HG03095 (cell line): ENCODE measurements around the gene NAV2.

ENCODE experiments used
- ATAC-seq: cut with Tn5 transposase; IDR thresholded peaks from one replicate; pipeline ENCODE4 v1.9.1; 2021; ENCODE audit warnings: moderate library complexity; ENCODE audit not compliant: unreplicated experiment

The NAV2 gene

DNA sequence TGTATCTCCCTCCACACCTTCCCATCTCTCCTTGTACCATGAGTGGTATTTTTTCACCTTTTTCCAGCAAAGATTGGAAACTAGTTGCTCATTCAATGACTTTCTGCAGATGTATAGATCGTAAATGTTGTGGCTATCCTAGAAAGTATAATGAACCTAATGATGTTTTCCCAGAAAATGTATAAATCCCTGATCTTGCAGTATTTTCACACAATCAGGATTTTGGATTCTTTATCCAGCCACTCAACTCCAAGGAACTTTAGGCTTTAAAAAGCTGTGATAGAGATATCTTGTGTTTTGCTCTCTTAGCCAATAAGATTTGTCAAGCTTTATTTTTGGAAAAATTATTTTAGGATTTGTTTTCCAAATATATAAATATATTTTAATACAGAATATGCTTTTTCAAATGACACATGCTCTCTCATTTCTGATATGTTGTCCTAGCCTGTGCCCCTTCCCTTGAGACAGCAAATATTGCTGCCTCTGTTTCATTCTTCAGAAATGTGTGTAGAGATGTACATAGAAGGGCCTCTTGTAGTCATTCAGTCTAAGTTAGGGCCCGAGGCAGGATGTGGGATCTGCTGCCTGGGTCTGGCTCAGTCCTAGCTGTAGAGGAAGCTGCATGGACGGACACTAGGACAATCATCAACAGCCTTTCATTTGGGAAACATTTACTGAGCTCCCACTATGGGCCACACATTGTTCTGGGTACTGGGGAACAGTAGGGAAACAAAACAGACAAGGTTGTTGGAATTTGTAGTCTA lies 62.4 kb downstream of the NAV2 start:
- ATAC-seq, result no peak

DNA sequence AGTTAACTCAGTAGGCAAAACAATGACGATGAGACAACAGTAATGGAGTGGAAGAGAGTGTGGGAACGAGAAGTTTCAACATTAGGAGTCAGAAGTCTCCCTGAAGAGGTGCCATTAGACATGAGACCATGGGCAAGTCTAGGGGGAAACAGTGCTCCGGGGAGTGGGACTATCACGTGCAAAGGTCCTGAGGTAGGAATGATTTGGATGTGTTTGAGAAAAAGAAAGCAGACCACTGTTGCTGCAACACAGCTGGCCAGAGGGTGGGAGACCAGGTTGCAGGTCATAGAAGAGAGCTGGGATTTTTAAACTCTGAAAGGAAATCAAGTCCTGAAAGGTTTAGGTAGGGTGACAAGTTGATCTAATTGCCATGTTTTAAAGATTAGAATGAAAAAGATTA lies 63.0 kb downstream of the NAV2 start:
- no peak for ATAC-seq

DNA sequence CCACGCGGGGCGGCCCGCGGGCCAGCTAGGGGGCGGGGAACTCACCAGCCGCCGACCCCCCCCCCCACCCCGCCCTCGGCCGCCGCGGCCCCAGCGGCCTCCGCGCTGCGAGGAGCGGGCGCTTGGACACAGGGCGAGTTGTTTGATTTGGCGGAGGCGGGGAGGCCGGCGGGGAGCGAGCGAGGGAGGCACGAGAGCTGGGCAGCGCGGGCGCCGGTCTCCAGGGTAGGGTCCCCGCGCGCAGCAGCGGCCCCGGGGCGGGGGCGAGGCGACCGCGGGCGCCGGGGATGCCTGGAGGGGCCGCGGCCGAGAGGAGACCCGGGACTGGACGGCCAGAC lies 64.4 kb downstream of the NAV2 start:
- ATAC-seq, result peak; percentile 12

DNA sequence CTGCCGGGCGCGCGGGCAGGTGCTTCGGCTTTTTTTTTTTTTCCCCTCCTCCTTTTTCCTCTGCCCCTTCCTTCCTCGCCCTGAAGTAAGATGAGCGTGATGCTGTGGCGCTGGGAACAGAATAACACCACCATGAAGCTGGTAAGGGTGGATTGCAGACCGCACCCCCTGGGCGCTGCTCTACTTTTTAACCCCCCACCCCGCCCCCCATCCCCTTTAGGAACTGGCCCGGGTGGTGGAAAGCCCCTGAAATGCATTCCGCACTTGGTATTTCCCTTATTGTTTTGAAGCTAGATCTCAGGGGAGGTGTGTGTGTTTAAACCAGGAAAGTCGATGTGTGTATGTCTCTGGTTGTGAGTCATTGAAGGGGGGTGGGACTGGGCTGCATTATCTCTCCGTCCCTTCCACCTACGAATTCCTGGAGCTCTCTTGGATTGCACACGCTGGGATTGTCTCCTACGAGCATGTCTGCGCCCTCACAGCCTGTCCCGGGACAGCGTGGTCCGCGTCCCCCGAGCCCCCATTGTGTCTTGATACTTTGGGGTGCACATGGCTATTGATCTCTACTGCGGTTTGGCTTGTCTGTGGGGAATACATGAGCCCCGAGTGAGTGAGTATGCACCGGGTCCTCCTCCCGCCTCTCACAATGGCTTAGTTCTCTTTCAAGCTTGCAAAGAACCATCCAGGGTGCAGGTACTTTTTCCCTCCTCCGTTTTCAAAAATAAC lies 64.9 kb downstream of the NAV2 start:
- peak; percentile 79 for ATAC-seq

DNA sequence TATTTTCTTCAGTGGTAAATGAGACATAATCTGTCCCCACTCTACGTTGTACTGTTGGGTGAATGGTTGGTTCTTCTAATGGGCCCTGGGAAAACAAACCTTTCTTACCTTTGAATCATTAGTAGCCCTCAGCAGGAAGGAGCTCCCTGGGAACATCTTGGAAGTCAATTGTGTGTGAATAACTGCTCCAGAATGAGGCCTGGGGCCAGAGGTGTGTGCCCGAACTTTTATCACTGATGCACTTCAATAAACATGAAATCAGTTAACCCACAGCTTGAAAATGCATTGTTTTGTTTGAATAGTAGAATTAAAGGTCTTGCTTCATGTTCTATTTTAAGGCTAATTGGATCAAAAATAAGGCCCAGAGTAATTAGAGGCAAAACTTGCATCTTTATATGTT lies 67.1 kb downstream of the NAV2 start:
- ATAC-seq, result no peak

DNA sequence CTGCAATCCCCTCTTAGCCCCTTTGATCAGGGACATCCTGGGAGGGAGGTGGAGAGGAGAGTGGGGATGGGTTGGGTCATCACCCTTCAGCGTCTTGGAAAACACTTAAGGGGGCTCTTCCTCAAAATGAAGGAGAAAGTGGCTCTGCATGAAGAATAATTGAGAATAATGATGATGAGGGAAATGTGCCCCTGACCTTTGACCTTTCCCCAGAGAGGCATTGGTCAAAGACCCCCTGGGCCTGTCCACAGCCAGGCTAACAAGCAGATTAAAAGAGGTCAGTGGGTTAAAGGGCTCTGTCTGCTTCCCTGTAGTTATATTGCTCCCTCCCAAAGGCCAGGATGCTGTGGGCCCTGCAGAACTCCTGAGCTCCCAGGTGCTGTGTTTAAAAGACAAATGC lies 68.7 kb downstream of the NAV2 start:
- ATAC-seq, result no peak

DNA sequence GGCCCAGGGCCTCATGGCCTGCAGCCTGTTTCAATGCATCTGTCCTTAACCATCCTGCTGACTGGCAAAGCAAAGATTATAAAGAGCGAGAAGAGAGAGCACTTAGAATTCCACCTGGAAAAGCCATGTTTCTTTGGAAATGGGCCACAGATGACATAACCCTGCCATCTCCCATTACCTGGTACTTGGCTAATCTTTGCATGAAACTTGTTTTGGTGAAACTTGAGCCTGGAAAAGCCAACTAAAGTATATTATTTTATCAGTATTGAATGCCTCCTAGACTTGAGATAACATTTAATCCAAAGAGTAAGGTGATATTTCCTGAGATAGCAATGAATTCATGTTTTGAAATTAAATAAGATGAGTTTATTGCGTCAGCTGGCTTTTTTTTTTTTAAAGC lies 72.6 kb downstream of the NAV2 start:
- ATAC-seq, result no peak

DNA sequence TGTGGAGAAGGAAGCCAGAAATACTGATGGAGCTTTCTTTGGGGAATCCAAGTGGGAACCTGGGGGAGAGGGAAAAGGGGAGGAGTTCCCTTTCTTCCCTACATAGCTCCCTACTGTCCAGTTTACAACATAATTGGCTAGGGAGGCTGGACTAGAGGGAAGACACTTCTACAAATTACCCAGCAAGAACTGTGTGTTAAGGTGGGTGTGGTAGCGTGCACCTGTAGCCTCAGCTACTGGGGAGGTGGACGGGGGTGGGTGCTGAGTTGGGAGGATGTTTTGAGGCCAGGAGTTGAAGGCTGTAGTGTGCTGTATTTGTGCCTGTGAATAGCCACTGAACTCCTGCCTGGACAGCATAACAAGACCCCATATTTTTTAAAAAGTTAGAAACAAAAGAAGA lies 74.0 kb downstream of the NAV2 start:
- no peak for ATAC-seq

DNA sequence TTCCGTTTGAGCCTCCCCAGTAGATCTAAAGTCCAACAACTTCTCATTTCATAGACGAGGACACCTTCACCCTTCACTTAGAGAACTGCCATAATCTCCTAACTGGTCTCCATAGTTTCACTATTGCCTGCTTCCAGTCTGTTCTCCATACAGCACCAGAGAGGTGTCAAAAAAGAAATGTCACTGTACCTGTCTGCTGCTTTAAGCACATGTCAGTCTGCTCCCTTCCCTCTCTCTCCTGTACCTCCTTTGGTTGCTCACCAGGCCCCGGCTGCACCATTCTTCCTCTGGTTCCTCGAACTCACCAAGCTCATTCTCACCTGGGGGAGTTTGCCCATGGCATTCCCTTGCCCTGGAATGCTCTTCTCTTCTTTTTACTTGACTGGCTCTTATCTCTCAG lies 75.8 kb downstream of the NAV2 start:
- no peak for ATAC-seq

DNA sequence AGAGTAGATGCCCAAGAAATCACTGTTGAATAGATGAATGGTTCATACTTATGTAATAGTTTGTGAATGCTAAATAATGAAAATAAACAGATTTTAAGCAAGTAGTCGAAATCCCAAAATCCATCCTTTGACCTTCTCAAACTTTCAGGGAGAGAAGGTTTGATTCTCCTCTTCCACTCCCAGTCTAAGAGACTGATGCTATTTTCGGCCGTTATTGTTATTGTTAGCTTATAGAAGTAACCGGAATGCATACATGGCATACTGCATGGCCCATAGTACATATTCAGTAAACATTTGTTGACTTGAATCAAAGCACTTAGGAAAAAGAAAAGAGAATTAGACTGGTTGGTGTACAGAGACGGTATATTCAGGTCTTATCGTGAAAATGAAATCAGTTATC lies 76.6 kb downstream of the NAV2 start:
- ATAC-seq, result no peak

DNA sequence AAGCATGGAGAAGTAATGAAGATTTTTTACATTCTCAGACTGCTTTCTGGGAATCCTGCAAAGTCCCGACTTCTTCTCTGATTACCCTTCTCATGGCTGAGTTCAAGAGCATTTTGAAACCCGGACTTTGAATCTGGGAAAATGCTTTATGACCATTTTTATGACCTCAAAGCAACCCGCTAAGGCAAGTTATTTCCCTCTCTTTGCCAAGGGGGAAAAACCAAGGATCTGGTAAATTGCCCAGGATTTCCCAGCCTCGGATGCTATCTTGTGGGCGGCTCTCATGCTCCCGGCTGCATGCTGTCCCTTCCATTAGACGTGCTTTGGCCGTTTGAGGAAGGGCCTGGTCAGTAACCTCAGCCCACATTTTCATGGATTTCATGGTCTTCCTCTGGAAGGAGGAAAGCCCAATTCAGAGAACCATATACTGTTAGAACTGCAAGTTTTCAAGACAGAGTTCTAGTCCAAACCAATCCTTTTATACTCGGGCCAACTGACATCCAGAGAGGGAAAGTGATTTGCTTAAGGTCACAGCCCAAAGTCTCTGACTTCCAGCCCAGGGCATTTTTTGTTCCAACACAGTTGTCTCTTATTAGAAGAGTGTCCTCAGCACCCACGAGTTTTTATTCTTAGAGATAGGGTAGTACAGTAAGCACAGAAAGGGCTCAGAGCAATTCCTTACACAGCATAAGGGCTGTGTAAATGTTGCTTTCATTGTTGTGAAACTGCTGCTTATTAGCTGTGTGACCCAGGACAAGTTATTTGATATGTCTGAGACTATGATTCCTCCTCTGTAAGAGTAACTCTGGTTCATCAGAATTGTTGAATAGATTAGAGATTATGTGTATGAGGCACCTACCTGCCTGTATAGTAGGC lies 77.4 kb downstream of the NAV2 start:
- ATAC-seq, result no peak

DNA sequence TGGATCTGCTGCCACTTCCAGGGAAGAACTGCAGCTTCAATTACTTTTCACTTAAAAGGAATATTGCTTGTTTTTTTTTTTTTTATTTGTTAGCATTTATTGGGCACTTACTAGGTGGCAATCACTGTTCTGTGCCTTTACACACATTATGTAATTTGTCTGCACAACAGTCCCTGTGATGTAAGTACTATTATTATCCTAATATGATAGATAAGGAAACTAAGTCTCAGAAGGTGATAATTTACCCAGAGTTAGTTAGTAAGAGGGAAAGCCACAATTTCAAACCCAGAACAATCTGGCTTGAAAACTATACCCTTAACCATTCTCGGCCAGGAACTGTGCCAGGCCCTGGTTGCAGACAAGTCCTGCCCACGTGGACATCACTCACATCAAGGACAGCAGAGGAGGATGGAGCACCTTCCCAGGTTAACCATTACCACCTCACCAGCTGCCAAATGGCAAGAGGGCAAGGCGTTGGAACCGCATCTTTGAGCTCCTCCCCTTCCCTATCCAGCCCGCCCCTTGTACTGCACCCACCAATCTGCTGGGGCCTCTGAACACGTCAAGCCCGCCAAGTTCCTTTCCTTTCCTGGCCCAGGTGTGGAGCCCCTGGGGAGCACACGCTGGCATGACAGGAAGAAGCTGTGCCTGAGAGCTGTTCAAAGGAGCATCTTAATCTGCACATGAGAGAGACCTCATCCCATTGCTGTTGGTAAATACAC lies 78.4 kb downstream of the NAV2 start:
- ATAC-seq, result no peak

DNA sequence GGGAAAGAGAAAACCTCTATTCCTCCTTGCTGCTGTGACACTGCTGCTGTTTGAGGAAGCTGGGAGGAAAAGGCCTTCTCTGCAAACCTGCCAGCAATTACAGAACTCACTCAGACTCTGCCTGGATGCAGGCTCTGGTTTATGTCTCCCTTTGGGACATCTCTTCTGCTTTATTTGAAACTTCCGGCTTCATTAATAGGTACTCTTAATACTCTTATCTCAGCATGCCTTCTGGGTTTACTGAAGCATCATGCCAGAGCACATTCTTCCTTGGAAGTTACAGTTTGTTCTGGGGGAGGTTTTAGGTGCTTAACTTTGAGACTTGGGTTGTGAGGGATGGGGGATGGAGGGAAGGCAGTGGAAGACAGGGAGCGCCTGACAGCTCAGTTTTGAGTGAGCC lies 79.9 kb downstream of the NAV2 start:
- ATAC-seq, result no peak

DNA sequence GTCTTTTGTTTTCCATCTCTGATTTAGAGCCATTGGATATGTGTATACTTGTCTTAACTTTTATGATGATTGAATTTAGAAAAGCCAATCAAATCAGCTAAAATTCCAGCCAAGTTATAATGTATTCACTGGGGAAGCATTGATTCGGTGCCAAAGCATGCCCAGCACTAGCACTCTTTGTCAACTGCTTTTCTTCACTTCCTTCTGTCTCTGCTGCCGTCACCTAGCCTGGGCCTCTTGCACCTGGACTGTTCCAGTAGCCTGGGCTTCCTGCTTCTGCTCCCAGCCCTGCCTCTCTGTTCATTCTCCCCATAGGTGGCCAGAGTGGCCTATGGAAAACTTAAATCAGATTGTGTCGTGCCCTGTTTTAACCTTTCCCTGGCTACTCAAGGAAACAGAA lies 80.7 kb downstream of the NAV2 start:
- no peak for ATAC-seq

DNA sequence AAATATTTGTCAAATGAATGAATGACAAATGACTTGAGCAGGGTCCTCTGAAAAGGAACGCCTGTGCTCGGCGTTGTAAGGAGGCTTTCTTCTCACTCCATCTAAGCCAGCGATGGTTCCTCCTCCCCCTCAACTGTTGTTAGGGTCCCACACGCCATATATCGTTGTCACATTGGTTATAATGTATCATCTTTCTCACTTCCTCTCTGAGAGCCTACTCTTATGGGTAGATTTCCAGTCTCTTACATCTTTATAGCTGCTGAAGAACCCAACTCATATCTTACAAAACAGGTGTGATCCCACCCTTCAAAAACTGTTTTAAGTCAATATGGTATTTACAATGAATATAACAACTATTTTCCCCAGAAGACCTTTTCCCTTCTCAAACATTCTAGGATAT lies 81.5 kb downstream of the NAV2 start:
- no peak for ATAC-seq

DNA sequence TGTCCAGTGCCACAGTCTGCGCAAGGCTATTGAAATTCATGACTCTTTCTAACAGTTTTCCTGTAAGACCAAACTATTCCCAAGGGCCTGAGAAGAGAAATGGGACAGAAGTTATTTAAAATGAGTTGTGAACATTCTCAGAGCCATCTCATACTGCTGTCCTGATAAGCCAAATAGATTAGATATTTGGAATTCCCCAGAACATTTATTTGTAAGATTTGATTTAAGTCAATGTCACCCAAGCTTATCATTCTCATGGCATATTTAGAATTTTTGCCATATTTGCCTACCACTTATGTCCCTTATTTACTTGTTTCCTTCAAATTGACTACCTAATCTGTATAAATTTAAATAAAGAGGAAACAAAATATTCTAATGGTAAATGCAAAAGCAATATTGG lies 82.4 kb downstream of the NAV2 start:
- no peak for ATAC-seq

DNA sequence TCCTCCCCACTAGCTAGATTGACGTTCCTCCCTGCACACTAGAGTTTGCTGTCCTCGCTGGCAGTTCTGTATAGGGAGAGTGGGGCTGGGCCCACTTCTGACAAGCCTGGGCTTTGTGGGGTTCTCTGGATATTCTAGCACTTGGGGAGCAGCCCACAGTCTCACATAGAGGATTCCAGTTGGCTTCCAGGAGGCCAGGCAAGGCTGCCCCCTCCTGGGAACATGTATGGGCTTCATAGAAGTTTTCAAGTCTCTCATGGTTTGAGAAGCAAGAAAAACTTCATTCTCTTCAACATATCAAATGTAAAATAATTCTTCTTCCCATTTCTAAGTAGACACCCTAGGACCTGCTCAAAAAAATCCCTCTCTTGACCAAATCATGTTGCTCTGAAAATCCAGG lies 87.5 kb downstream of the NAV2 start:
- ATAC-seq, result no peak

DNA sequence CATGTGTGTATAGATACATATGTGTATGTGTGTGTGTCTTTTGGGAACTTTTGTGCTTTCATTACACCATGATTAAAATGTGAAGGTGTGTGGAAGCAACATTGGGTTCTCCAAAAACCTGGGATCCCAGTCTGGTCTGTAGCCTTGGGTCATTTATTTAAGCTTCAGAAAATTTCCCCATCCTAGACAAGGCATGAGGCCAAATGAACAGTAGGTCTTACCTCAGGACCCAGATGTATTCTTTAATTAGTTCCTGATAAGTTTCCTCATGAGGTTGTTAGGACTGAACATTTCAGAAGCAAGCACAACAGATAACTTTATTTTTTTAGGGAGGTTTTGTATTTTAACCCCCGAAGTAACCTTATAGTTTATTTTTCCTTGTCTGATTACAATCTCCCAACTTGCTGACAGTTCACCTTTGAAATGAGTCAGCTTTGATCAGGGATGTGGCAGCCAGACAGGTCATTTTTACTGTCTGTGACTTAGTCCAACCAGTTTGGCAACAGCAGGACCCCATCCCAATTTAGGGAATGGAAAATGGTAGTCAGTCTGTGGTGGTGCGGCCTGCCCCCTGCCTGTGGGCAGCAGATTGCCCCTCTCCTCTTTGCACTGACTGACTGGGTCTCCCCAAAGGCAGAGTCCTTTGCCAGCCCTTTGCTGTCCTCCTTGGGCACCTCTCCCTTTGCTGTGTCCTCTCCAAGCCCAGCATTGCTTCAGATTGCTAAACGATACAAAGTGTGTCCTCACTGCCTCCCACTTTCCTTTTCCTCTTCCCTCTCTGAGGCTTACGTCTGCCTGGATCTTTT lies 88.3 kb downstream of the NAV2 start:
- ATAC-seq, result no peak

DNA sequence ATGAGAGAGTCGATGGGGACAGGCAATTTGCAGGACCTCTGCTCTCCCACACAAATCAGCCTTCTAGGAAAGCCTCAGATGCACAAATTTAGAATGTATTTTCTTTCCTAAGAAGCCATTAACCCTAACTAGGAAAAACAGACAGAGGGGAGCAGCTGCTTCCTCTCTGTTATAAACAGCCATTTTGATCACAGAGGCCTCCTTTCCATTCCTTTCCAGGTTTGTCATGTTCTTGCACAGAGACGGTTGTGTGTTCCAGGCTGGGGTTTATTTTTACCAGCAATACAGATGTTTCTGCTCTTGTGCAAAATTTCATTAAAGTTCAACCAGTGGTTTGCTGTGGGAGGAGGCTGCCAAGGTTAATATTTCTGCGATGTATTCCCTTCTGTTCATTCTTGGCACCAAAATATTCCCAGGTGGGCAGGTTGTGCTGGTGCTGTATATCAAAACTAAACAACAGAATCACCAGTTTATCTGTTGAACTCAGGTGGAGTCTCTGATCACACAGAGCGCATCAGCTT lies 90.2 kb downstream of the NAV2 start:
- no peak for ATAC-seq

DNA sequence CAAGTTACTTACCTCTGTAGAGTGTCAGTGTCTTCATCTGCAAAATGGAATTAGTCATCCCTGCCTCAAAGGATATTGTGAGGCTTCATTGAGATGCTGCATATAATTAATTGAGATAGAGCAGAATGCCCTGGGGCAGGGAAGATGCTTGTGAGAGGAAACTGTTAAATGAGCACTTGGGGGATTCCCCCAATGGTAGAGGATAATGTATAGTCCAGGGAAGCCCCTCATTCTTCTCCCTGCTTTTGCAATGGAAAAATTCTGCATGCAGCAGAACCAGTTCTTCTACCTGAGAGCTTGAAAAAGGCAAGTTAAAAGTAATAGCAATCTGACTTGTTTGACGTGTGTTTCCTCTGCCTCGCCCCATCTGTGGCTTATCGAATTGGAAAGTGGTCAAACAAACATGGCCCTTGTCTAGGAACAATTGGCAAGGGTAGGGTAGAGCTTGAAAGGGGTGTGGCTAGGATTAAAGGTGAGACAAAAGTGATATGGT lies 90.9 kb downstream of the NAV2 start:
- ATAC-seq, result no peak
